CD4-positive, alpha-beta T cell treated with Interleukin-6 at 100 ng/mL for 8 hours (primary cell): ENCODE measurements around the gene GP1BB.

Experiments used
- DNase-seq: peaks from one replicate; pipeline ENCODE4 v3.0.0-alpha.2; 2020; ENCODE audit warnings: mixed read lengths, low spot score

The GP1BB gene

DNA sequence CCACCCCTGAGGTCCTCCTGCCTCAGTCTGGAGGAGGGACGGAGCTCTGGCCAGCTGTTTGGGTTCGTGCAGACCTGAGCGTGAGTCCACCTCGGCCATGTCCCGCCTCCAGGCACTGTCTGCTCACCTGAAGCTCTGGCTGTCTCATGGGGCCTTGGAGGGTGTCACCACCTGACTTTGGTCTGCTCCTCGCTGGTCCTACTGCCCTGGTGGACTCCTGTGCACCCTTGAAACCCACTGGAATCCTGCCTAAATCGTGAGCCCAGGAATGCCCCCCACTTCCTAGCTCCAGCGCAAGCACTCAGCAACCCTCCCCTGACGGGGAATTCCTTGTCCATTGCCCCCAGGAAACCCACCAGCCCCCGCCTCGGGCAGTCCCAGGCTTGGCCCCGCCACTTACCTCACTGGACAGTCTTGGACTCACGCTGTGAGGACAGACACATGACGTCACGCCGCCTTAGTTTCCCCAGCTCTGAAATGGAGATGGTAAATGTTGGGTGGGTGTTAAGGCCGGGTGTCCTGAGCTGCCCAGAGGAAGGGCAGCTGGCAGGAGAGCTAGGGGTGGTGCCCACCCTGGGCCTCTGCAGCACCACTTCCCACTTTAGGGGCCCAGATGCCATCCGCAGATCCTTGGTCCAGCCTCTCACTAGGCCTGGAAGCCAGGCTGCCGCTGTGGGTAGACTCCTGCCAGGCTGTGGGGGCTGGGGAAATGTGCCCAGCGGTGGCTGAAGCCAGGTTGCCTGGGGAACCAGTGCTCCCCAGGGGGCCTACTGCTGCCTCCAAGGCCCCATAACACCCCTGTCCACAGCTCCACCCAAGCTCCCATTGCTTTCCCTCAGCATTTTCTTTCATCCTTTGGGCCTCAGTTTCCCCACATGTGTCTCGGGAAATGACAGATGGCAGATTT lies 19.1 kb downstream of the GP1BB start:
- DNase-seq: no peak

DNA sequence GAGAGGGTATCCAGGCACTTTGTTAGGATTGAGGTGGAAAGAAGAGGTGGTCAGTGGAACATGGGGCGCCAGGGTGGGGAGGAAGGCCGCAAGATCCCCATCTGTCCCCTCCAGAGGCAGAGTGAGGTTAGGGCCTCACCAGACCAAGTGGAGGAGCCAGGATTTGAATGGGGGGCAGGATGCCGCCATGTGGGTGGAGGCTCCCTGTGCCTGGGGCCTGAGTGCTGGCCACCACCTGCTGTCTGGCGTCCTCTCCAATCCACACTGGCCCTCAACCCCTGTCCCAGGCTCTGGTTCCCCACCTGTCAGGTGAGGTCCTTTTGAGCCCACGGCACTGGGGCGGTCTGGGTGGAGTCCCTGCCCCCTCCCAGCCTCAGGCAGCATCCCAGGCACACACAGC lies 19.7 kb downstream of the GP1BB start:
- no peak for DNase-seq

GRCh38 chr22:19743651-19744050 lies 20.3 kb downstream of the GP1BB start:
- no peak for DNase-seq

- DNase-seq: no peak
Measured at GRCh38 chr22:19744350-19745006, 21.1 kb downstream of the GP1BB start.

GRCh38 chr22:19745155-19746101 lies 22.1 kb downstream of the GP1BB start:
- no peak for DNase-seq

DNA sequence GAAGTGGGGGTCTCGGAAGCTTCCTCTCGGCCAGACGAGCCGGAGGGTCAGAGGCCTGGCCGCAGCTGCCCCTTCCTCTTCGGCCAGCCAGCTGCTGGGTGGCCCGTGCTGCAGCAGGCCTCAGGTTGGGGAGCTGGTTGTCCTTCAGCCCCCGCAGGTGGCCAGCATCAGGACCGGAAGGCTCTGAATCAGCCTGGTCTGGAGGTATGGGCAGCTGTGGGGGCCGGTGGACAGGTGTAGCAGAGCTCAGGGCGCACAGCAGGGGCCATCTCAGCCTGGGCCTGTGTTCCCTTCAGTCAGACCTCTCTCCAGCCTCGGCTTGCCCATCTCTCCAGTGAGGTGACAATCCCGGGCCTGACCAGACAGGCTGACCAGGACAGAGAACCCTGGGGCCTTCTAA lies 23.4 kb downstream of the GP1BB start:
- DNase-seq: no peak

- no peak for DNase-seq
Measured at GRCh38 chr22:19747551-19747950, 24.2 kb downstream of the GP1BB start.

DNA sequence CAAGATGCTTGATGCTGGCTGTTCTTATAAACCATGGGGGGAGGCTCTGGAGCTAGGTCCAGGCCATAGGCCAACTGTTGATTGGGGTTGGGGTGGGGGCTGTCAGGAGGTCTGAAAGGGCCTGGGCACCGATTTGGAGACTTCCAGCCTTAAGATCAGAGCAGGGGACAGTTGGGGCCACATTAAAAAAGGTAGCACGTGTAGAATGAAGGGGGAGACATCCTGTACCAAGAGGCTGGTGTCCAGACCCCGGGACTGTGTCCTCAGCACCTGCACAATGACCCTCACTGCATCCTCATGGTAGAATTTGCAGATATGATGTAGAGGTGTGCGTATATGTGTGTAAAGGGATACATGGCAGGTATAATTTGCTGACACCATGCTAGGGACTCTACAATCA lies 24.8 kb downstream of the GP1BB start:
- no peak for DNase-seq

- DNase-seq: no peak
Measured at GRCh38 chr22:19748991-19749664, 25.8 kb downstream of the GP1BB start.

- no peak for DNase-seq
Measured at GRCh38 chr22:19749876-19750275, 26.5 kb downstream of the GP1BB start.

GRCh38 chr22:19750507-19751490 lies 27.5 kb downstream of the GP1BB start:
- no peak for DNase-seq

GRCh38 chr22:19751497-19752245 lies 28.3 kb downstream of the GP1BB start:
- DNase-seq: no peak

- DNase-seq: no peak
Measured at GRCh38 chr22:19753090-19753842, 29.9 kb downstream of the GP1BB start.

GRCh38 chr22:19753996-19754700 lies 30.8 kb downstream of the GP1BB start:
- no peak for DNase-seq

GRCh38 chr22:19754701-19755144 lies 31.4 kb downstream of the GP1BB start:
- no peak for DNase-seq

DNA sequence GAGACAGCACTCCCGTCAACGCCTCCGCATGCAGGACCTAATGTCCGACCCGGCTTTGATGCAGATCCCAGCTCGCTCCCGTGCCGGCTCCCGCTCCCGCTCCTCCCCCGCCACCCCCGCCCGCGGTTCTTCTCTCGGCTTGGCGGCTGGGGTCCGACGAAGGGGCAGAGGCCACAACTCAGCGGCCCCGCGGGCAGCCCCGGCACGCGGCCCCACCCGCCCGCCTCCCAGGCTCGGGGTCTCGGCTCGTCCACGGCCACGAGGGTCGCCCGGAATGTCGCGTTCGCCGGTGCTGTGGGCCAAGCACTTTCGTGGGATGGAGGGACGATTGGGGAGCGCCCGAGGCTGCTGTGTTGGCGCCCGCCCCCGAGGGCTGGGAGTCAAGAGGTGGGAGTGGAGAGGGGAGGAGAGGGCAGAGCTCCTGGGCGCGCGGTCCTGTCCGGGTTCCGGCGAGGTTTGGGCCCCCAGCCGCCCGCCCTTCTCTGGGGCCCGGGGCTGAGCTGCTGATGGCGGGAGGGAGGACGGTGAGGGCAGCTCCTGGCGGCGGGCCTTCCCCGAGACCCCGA lies 31.9 kb downstream of the GP1BB start:
- DNase-seq: no peak

GRCh38 chr22:19755722-19756287 lies 32.5 kb downstream of the GP1BB start:
- DNase-seq: no peak
